HepG2 (cell line): ENCODE results near the gene CCDC61.

Source experiments
- ATF1 ChIP-seq: IDR thresholded peaks from 2 replicates; pipeline ENCODE4 v1.6.1; 2016; ENCODE audit warnings: mild to moderate bottlenecking, control low read depth
- HCFC1 ChIP-seq: fragments of 150-350 bp; IDR thresholded peaks from 2 replicates; pipeline ENCODE4 v1.6.1; 2014; ENCODE audit warnings: low read depth, low read length
- MED13 ChIP-seq: sonication (generic); formaldehyde crosslinking; IDR thresholded peaks from 2 replicates; pipeline ENCODE4 v1.5.0; 2020; ENCODE audit warnings: missing genetic modification reagents
- NR2F6 ChIP-seq, 2 experiments: IDR thresholded peaks; 2 replicates each; pipeline ENCODE4 v1.6.1; 2016; ENCODE audit warnings: antibody characterized with exemption in 1 of 2, mild to moderate bottlenecking in 1 of 2
- SIN3A ChIP-seq: IDR thresholded peaks from 2 replicates; pipeline ENCODE4 v1.6.1; 2011; ENCODE audit warnings: low read depth, mild to moderate bottlenecking, control low read depth, low read length, borderline replicate concordance
- TAF1 ChIP-seq: sonication (generic); formaldehyde crosslinking; IDR thresholded peaks from 2 replicates; pipeline ENCODE4 v1.4.0; 2020; ENCODE audit warnings: missing genetic modification reagents
- ZC3H4 ChIP-seq: sonication (generic); formaldehyde crosslinking; IDR thresholded peaks from 2 replicates; pipeline ENCODE4 v1.4.0; 2020; ENCODE audit warnings: missing genetic modification reagents, borderline replicate concordance
- ZFP36 ChIP-seq: fragments of 150-350 bp; IDR thresholded peaks from 2 replicates; pipeline ENCODE4 v1.6.1; 2018; ENCODE audit warnings: borderline replicate concordance, low read length, low read depth; ENCODE audit not compliant: partially characterized antibody
- ZNF430 ChIP-seq: sonication (generic); formaldehyde crosslinking; IDR thresholded peaks from 2 replicates; pipeline ENCODE4 v1.9.0; 2021; ENCODE audit warnings: mild to moderate bottlenecking, missing genetic modification reagents
- TF ChIP-seq, protein P1 (sequence below): sonication (generic); formaldehyde crosslinking; IDR thresholded peaks from 2 replicates; pipeline ENCODE4 v1.8.1; 2022; ENCODE audit warnings: low read depth, mild to moderate bottlenecking, missing genetic modification reagents
- TF ChIP-seq, protein P2 (sequence below): sonication (generic); formaldehyde crosslinking; IDR thresholded peaks from 2 replicates; pipeline ENCODE4 v1.5.0; 2020; ENCODE audit warnings: mild to moderate bottlenecking, missing genetic modification reagents, moderate library complexity
- TF ChIP-seq, protein P3 (sequence below): sonication (generic); formaldehyde crosslinking; IDR thresholded peaks from 2 replicates; pipeline ENCODE4 v1.4.0; 2020; ENCODE audit warnings: missing genetic modification reagents, borderline replicate concordance

DNA sequence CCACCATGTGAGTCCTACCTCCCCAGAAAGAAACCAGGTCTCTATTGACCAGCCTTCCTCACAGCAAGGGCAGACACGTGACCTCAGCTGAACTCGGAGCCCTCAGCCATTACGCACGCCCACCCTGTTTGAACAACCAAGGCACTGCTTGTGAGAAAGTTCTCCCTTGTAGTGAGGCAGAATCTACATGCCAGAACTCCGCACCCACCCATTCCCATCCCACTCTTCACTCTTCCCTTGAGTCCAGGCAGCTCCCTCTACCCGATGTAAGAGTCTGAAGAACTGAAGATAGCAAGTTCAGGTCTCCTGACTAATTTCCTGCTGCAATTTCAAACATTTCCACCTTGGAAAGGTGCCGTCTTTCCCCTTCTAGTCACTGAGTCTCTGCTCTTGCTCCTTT is 28.0 kb upstream of the CCDC61 start:
- TF ChIP-seq, protein P1, sequence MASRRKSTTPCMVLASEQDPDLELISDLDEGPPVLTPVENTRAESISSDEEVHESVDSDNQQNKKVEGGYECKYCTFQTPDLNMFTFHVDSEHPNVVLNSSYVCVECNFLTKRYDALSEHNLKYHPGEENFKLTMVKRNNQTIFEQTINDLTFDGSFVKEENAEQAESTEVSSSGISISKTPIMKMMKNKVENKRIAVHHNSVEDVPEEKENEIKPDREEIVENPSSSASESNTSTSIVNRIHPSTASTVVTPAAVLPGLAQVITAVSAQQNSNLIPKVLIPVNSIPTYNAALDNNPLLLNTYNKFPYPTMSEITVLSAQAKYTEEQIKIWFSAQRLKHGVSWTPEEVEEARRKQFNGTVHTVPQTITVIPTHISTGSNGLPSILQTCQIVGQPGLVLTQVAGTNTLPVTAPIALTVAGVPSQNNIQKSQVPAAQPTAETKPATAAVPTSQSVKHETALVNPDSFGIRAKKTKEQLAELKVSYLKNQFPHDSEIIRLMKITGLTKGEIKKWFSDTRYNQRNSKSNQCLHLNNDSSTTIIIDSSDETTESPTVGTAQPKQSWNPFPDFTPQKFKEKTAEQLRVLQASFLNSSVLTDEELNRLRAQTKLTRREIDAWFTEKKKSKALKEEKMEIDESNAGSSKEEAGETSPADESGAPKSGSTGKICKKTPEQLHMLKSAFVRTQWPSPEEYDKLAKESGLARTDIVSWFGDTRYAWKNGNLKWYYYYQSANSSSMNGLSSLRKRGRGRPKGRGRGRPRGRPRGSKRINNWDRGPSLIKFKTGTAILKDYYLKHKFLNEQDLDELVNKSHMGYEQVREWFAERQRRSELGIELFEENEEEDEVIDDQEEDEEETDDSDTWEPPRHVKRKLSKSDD (CRISPR knock-in tag) = no peak
- TF ChIP-seq ZFP36 (no peak), NR2F6 (IDR thresholded peaks at IDR 0.05) (no peak), NR2F6 (CRISPR knock-in tag; IDR thresholded peaks at IDR 0.05) (no peak), ZC3H4 (no peak), TAF1 (CRISPR knock-in tag) (no peak), ZNF430 (CRISPR knock-in tag) (no peak), MED13 (CRISPR knock-in tag) (no peak), HCFC1 (no peak), SIN3A (no peak), ATF1 (CRISPR knock-in tag) (no peak)
- TF ChIP-seq, protein P2, sequence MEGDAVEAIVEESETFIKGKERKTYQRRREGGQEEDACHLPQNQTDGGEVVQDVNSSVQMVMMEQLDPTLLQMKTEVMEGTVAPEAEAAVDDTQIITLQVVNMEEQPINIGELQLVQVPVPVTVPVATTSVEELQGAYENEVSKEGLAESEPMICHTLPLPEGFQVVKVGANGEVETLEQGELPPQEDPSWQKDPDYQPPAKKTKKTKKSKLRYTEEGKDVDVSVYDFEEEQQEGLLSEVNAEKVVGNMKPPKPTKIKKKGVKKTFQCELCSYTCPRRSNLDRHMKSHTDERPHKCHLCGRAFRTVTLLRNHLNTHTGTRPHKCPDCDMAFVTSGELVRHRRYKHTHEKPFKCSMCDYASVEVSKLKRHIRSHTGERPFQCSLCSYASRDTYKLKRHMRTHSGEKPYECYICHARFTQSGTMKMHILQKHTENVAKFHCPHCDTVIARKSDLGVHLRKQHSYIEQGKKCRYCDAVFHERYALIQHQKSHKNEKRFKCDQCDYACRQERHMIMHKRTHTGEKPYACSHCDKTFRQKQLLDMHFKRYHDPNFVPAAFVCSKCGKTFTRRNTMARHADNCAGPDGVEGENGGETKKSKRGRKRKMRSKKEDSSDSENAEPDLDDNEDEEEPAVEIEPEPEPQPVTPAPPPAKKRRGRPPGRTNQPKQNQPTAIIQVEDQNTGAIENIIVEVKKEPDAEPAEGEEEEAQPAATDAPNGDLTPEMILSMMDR (CRISPR knock-in tag) = no peak
- TF ChIP-seq, protein P3, sequence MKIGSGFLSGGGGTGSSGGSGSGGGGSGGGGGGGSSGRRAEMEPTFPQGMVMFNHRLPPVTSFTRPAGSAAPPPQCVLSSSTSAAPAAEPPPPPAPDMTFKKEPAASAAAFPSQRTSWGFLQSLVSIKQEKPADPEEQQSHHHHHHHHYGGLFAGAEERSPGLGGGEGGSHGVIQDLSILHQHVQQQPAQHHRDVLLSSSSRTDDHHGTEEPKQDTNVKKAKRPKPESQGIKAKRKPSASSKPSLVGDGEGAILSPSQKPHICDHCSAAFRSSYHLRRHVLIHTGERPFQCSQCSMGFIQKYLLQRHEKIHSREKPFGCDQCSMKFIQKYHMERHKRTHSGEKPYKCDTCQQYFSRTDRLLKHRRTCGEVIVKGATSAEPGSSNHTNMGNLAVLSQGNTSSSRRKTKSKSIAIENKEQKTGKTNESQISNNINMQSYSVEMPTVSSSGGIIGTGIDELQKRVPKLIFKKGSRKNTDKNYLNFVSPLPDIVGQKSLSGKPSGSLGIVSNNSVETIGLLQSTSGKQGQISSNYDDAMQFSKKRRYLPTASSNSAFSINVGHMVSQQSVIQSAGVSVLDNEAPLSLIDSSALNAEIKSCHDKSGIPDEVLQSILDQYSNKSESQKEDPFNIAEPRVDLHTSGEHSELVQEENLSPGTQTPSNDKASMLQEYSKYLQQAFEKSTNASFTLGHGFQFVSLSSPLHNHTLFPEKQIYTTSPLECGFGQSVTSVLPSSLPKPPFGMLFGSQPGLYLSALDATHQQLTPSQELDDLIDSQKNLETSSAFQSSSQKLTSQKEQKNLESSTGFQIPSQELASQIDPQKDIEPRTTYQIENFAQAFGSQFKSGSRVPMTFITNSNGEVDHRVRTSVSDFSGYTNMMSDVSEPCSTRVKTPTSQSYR (CRISPR knock-in tag) = no peak
